ENCODE results near the gene CCDC137.

CCDC137 gene

GRCh38 chr17:81683208-81683583, 16.7 kb downstream of the CCDC137 start:
- no peak for DNase-seq (ENCODE audit: low read depth)

- DNase-seq (ENCODE audit: low read depth), result peak; percentile 99
These were observed 17.3 kb downstream of the CCDC137 start, which contains the start of the genes ARL16 and HGS for GRCh38 chr17:81683584-81684441. Gene ARL16 (minus strand): TSS chr17:81683797. CDS start chr17:81683753, 44 bp downstream. Gene HGS (plus strand): TSS chr17:81684011. CDS start chr17:81684067, 56 bp downstream.

DNA sequence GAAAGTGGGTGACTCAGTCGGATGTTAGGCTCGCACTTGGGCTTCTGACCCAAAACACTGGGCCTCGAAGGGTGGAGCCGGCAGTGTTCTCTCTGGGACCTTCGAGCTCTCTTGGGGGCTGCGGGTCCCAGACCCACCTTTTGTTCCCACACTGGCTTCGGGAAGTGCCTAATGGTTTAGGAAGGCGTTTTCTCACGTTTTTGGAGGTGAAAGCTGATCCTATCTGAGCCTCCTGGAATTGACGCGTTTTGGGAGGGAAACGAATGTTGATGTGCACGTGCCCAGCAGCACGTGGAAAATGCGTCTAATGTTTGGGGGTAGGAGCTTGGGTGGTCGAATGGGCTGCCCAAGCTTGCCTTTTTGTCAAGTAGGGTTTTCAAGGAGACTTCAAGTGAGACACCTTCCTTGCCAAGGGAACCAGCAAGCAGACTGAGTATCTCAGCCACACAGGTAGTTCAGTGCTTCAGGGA, 17.9 kb downstream of the CCDC137 start:
- DNase-seq (ENCODE audit: low read depth), result no peak

DNA sequence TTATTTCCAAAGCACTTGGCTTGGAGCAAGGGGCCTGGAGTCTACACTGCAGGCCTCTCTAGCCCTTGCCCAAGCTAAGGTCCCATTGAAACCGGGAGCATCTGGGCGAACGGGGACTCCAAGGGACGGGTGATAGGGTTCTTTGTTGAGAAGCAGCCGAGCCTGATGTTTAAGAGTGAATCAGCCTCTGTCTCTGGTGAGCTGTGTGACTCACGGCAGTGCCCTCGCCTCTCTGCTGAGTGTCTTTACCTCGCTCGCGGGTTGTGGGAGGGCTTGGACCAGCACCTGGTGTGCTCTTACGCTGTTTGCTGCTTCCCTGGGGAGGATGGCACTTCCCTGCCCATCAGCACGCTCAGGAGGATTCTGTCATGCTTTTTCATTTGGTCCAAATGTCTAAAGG, 18.6 kb downstream of the CCDC137 start:
- DNase-seq (ENCODE audit: low read depth), result no peak

DNA sequence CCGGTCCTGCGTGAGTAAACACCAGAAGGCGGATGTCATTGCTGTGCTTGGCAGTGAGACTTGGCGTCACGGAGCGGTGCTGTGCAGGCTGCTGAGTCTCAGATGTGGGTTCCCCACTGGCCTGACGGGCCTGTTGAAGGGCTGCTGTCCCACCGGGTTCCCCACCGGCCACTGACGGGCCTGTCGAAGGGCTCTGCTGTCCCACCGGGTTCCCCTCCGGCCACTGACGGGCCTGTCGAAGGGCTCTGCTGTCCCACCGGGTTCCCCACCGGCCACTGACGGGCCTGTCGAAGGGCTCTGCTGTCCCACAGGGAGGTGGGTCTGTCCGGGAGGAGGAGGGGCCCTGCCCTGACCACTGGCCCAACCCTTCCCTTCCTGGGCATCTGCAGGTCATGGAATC, 20.1 kb downstream of the CCDC137 start:
- no peak for DNase-seq (ENCODE audit: low read depth)

GRCh38 chr17:81687770-81688541, 21.4 kb downstream of the CCDC137 start:
- DNase-seq (ENCODE audit: low read depth), result no peak

GRCh38 chr17:81688616-81689015, 22.1 kb downstream of the CCDC137 start:
- DNase-seq (ENCODE audit: low read depth), result no peak

- no peak for DNase-seq (ENCODE audit: low read depth)
These were observed 23.5 kb downstream of the CCDC137 start for GRCh38 chr17:81690066-81690465.

DNA sequence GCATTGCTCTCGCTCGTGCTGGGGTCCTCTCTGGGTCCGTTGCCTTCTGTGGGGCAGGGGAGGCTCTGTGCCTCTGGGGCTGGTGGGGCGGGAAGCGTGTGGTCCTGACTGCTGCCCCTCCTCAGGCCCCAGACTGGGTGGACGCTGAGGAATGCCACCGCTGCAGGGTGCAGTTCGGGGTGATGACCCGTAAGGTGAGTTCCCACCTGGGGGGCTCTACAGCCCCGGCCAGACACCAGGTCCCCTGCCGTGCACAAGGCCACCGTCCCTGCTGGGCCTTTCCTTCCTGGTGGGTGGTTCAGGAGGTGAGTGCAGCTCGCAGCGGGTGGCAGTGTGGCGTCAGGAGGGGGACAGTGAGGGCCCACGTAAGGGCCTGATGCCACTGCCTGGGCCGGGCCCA, 24.0 kb downstream of the CCDC137 start:
- no peak for DNase-seq (ENCODE audit: low read depth)

- DNase-seq (ENCODE audit: low read depth), result no peak
These were observed 24.7 kb downstream of the CCDC137 start for GRCh38 chr17:81691196-81691595.

- no peak for DNase-seq (ENCODE audit: low read depth)
These were observed 25.1 kb downstream of the CCDC137 start for GRCh38 chr17:81691608-81692007.

DNA sequence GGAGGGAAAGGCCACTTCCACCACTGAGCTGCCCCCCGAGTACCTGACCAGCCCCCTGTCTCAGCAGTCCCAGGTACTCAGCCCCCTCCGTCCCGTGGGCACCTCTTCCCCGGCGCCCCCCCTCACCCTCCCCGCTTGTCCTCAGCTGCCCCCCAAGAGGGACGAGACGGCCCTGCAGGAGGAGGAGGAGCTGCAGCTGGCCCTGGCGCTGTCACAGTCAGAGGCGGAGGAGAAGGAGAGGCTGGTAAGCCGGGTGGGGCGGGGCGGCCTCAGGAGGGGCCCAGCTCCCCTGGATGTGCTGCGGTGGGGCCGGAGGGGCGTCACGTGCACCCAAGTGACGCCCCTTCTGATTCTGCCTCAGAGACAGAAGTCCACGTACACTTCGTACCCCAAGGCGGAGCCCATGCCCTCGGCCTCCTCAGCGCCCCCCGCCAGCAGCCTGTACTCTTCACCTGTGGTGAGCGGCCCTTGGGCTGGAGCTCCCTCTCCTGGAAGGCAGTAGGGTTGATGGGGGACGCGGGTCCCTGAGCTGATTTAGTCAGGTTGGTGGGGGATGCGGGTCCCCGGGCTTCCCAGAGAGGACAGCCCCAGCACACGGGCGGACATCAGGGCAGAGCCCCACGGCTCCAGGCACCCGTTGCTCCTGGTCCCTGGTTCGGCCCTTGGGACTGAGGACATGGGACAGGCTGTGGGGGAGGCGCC, 27.1 kb downstream of the CCDC137 start:
- no peak for DNase-seq (ENCODE audit: low read depth)

GRCh38 chr17:81694810-81695209, 28.3 kb downstream of the CCDC137 start:
- no peak for DNase-seq (ENCODE audit: low read depth)

DNA sequence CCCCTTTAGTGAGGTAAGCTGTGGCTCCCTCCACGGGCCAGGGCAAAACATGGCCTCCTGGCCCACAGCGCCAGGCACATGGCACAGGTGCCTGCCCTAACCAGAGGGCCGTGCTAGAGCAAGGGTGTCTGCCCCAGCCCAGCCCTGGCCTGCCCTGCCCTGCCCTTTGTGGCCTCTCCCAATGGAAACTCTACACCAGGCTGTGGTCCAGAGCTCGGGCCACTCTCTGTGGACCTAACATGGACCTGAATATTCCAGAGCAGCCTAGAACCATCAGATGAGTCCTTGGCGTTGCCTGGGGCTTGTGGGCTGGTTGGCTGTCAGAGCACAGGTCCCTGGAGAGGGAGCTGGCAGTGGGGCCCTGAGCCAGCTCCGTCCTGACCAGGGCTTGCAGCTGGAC, 28.7 kb downstream of the CCDC137 start:
- DNase-seq (ENCODE audit: low read depth), result no peak

DNA sequence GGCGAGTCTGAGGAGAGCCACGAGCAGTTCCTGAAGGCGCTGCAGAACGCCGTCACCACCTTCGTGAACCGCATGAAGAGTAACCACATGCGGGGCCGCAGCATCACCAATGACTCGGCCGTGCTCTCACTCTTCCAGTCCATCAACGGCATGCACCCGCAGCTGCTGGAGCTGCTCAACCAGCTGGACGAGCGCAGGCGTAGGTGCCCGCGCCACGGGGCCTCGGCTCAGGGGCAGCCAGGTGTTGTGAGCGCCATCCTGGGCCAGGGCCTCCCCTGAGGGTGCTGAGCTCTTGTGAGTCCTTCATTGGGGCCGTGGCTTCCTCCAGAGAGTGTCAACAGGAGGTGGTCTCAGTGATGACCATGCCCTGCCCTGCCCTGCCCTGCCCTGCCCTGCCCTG, 29.3 kb downstream of the CCDC137 start:
- DNase-seq (ENCODE audit: low read depth), result no peak

DNA sequence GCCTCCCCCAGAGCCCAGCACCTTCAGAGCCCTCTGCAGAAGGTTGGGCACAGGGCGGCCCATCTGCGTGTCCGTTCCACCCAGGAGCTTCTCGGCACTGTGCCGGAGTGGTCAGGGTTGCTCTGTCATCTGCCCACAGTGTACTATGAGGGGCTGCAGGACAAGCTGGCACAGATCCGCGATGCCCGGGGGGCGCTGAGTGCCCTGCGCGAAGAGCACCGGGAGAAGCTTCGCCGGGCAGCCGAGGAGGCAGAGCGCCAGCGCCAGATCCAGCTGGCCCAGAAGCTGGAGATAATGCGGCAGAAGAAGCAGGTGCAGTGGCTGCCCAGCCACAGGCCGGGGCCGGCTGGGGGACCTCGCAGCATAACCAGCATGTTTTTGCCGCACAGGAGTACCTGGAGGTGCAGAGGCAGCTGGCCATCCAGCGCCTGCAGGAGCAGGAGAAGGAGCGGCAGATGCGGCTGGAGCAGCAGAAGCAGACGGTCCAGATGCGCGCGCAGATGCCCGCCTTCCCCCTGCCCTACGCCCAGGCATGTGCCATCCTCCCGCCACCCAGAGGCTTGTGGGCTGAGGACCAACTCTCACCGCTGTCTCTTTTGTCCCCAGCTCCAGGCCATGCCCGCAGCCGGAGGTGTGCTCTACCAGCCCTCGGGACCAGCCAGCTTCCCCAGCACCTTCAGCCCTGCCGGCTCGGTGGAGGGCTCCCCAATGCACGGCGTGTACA, 29.8 kb downstream of the CCDC137 start:
- DNase-seq (ENCODE audit: low read depth), result no peak

- DNase-seq (ENCODE audit: low read depth), result no peak
These were observed 30.9 kb downstream of the CCDC137 start for GRCh38 chr17:81697261-81698044.

GRCh38 chr17:81700353-81701287, 34.1 kb downstream of the CCDC137 start:
- DNase-seq (ENCODE audit: low read depth), result no peak

- no peak for DNase-seq (ENCODE audit: low read depth)
These were observed 34.9 kb downstream of the CCDC137 start for GRCh38 chr17:81701288-81702071.
